WTC11 (cell line): ENCODE measurements around the gene TUBB2B. TPM values are rescaled to one million over a fixed set of nuclear protein-coding genes. Genes with fewer than 3 reads are reported as not detected.

Source experiments
- ATAC-seq: fragments of 200-7000 bp; cut with Tn5 transposase; 2 replicates; pipeline ENCODE4 v1.10.0; 2021; ENCODE audit warnings: mild to moderate bottlenecking, moderate library complexity
- CTCF ChIA-PET: fragments of 300-600 bp; sonication (Branson Sonifier 250); formaldehyde crosslinking; loops from one replicate; lab custom pipeline; 2021; ENCODE audit warnings: antibody characterized with exemption; lab: Charles Lee
- POLR2A ChIA-PET: fragments of 350-600 bp; sonication (Branson Sonifier 250); formaldehyde crosslinking; loops from one replicate; lab custom pipeline; 2021; ENCODE audit warnings: antibody characterized with exemption; lab: Charles Lee
- DNase-seq: peaks from one replicate; pipeline ENCODE4 v3.0.0; 2021; ENCODE audit warnings: low spot score
- H3K27ac Mint-ChIP-seq: 2 replicates; pipeline ENCODE4 v1.8.0; 2021; ENCODE audit warnings: mixed read lengths
- H3K27me3 Mint-ChIP-seq: 2 replicates; pipeline ENCODE4 v1.8.0; 2021; ENCODE audit warnings: low read depth, mild to moderate bottlenecking, moderate library complexity, mixed read lengths
- H3K36me3 Mint-ChIP-seq: 2 replicates; pipeline ENCODE4 v1.8.0; 2021; ENCODE audit warnings: mixed read lengths
- H3K4me1 Mint-ChIP-seq: 2 replicates; pipeline ENCODE4 v1.8.0; 2022; ENCODE audit warnings: mixed read lengths
- H3K4me3 Mint-ChIP-seq: 2 replicates; pipeline ENCODE4 v1.8.0; 2021; ENCODE audit warnings: mild to moderate bottlenecking, moderate library complexity, mixed read lengths
- H3K9me3 Mint-ChIP-seq: 2 replicates; pipeline ENCODE4 v1.8.0; 2021; ENCODE audit warnings: mixed read lengths
- ESRRA ChIP-seq: sonication (generic); formaldehyde crosslinking; IDR thresholded peaks from 2 replicates; pipeline ENCODE4 v1.8.1; 2022; ENCODE audit warnings: mild to moderate bottlenecking, missing genetic modification reagents, borderline replicate concordance
- FOXP1 ChIP-seq: sonication (generic); formaldehyde crosslinking; IDR thresholded peaks from 2 replicates; pipeline ENCODE4 v1.8.0; 2022; ENCODE audit warnings: missing genetic modification reagents, mild to moderate bottlenecking, moderate library complexity, borderline replicate concordance
- IRF2 ChIP-seq: sonication (generic); formaldehyde crosslinking; IDR thresholded peaks from 2 replicates; pipeline ENCODE4 v1.8.0; 2022; ENCODE audit warnings: low read depth, missing genetic modification reagents, borderline replicate concordance
- JUN ChIP-seq: sonication (generic); formaldehyde crosslinking; IDR thresholded peaks from 2 replicates; pipeline ENCODE4 v1.8.0; 2023; ENCODE audit warnings: mild to moderate bottlenecking, missing genetic modification reagents
- NR3C1 ChIP-seq: sonication (generic); formaldehyde crosslinking; conservative IDR thresholded peaks from 2 replicates; pipeline ENCODE4 v1.8.1; 2023; ENCODE audit warnings: low read depth, mild to moderate bottlenecking, missing genetic modification reagents
- TCF7 ChIP-seq: sonication (generic); formaldehyde crosslinking; IDR thresholded peaks from 2 replicates; pipeline ENCODE4 v1.8.0; 2022; ENCODE audit warnings: mild to moderate bottlenecking, low read depth, missing genetic modification reagents, moderate library complexity
- TEAD1 ChIP-seq: sonication (generic); formaldehyde crosslinking; IDR thresholded peaks from 2 replicates; pipeline ENCODE4 v1.8.0; 2022; ENCODE audit warnings: mild to moderate bottlenecking, missing genetic modification reagents
- ZBTB21 ChIP-seq: sonication (generic); formaldehyde crosslinking; IDR thresholded peaks from 2 replicates; pipeline ENCODE4 v1.8.1; 2023; ENCODE audit warnings: mild to moderate bottlenecking, missing genetic modification reagents, borderline replicate concordance
- ZNF219 ChIP-seq: sonication (generic); formaldehyde crosslinking; IDR thresholded peaks from 2 replicates; pipeline ENCODE4 v1.8.0; 2023; ENCODE audit warnings: missing genetic modification reagents, mild to moderate bottlenecking, borderline replicate concordance
- ZNF317 ChIP-seq: sonication (generic); formaldehyde crosslinking; IDR thresholded peaks from 2 replicates; pipeline ENCODE4 v1.8.1; 2023; ENCODE audit warnings: low read depth, mild to moderate bottlenecking, moderate library complexity, missing genetic modification reagents, borderline replicate concordance
- ZNF396 ChIP-seq: fragments of 250-450 bp; sonication (Bioruptor Pico); IDR thresholded peaks from 2 replicates; pipeline ENCODE4 v1.8.0; 2021; ENCODE audit warnings: mild to moderate bottlenecking, moderate library complexity, borderline replicate concordance
- ZNF416 ChIP-seq: fragments of 250-450 bp; sonication (Bioruptor Pico); IDR thresholded peaks from 2 replicates; pipeline ENCODE4 v1.9.0; 2021; ENCODE audit warnings: mild to moderate bottlenecking, inconsistent platforms
- ZNF532 ChIP-seq: fragments of 250-450 bp; sonication (Bioruptor Pico); IDR thresholded peaks from 2 replicates; pipeline ENCODE4 v1.9.0; 2021; ENCODE audit warnings: mild to moderate bottlenecking, borderline replicate concordance
- total RNA-seq: library from RNA; stranded (reverse); gene quantifications from 3 replicates; pipeline ENCODE4 v1.2.3, GENCODE V29; 2021
- TF ChIP-seq, protein P1 (sequence below): fragments of 200-600 bp; IDR thresholded peaks from 2 replicates; pipeline ENCODE4 v1.8.0; 2022; ENCODE audit warnings: antibody characterized with exemption
- TF ChIP-seq, protein P2 (sequence below): sonication (generic); formaldehyde crosslinking; IDR thresholded peaks from 2 replicates; pipeline ENCODE4 v1.8.1; 2022; ENCODE audit warnings: low read depth, missing genetic modification reagents, borderline replicate concordance
- TF ChIP-seq, protein P3 (sequence below): sonication (generic); formaldehyde crosslinking; conservative IDR thresholded peaks from 2 replicates; pipeline ENCODE4 v1.8.1; 2022; ENCODE audit warnings: mild to moderate bottlenecking, missing genetic modification reagents

Gene TUBB2B
- total RNA-seq, 1 experiment from 2014 or later, result 591 TPM

DNA sequence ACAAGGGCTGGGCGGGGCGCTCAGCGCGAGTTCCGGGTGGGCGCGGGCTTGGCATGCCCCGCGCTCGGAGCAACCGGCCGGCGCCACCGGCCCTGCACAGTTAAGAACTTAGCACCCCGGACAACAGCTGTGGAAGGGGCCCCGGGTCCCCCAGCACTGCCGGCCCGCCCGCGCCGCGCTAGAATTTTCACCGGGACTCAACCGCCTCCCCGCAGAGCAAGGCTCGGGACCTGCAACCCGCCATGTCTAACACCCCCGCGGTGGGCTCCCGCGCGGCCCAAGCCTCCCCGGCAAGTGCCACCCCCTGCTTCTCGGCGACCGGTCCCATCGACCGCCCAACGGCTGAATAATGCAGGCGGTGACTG, 26.1 kb upstream of the TUBB2B start (continued):
- TF ChIP-seq, protein P1, sequence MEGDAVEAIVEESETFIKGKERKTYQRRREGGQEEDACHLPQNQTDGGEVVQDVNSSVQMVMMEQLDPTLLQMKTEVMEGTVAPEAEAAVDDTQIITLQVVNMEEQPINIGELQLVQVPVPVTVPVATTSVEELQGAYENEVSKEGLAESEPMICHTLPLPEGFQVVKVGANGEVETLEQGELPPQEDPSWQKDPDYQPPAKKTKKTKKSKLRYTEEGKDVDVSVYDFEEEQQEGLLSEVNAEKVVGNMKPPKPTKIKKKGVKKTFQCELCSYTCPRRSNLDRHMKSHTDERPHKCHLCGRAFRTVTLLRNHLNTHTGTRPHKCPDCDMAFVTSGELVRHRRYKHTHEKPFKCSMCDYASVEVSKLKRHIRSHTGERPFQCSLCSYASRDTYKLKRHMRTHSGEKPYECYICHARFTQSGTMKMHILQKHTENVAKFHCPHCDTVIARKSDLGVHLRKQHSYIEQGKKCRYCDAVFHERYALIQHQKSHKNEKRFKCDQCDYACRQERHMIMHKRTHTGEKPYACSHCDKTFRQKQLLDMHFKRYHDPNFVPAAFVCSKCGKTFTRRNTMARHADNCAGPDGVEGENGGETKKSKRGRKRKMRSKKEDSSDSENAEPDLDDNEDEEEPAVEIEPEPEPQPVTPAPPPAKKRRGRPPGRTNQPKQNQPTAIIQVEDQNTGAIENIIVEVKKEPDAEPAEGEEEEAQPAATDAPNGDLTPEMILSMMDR, result no peak
- TF ChIP-seq TCF7 (no peak), JUN (CRISPR knock-in tag) (no peak), NR3C1 (CRISPR knock-in tag) (no peak), ZNF532 (CRISPR knock-in tag) (no peak), ZBTB21 (CRISPR knock-in tag) (no peak)
- TF ChIP-seq, protein P2, sequence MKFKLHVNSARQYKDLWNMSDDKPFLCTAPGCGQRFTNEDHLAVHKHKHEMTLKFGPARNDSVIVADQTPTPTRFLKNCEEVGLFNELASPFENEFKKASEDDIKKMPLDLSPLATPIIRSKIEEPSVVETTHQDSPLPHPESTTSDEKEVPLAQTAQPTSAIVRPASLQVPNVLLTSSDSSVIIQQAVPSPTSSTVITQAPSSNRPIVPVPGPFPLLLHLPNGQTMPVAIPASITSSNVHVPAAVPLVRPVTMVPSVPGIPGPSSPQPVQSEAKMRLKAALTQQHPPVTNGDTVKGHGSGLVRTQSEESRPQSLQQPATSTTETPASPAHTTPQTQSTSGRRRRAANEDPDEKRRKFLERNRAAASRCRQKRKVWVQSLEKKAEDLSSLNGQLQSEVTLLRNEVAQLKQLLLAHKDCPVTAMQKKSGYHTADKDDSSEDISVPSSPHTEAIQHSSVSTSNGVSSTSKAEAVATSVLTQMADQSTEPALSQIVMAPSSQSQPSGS (CRISPR knock-in tag), result no peak

GRCh38 chr6:3252861-3253596, 25.6 kb upstream of the TUBB2B start:
- ChIA-PET CTCF (interaction anchor here (2.0 to 3.1 kb wide), 2 partner anchors 23 to 127 kb away, joined by 24 to 65 read pairs; no protein-coding TSS in a partner anchor), POLR2A (no interaction called here)
- Mint-ChIP-seq H3K36me3 (peaks cover 17% of the 10 kb centered on the region), H3K27ac (no peak overlapping the region), H3K4me1 (peaks cover 30% of the 10 kb centered on the region), H3K9me3 (peaks cover 19% of the 10 kb centered on the region), H3K4me3 (no peak overlapping the region), H3K27me3 (peaks cover 21% of the 10 kb centered on the region)
- TF ChIP-seq ZNF219 (CRISPR knock-in tag) (no peak), ZNF416 (CRISPR knock-in tag) (no peak), ZNF317 (CRISPR knock-in tag) (no peak), TEAD1 (CRISPR knock-in tag) (no peak), ESRRA (CRISPR knock-in tag) (no peak), ZNF396 (no peak), IRF2 (no peak)
- TF ChIP-seq, protein P3, sequence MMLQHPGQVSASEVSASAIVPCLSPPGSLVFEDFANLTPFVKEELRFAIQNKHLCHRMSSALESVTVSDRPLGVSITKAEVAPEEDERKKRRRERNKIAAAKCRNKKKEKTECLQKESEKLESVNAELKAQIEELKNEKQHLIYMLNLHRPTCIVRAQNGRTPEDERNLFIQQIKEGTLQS, result no peak
- ATAC-seq (no peak), DNase-seq (no peak)

DNA sequence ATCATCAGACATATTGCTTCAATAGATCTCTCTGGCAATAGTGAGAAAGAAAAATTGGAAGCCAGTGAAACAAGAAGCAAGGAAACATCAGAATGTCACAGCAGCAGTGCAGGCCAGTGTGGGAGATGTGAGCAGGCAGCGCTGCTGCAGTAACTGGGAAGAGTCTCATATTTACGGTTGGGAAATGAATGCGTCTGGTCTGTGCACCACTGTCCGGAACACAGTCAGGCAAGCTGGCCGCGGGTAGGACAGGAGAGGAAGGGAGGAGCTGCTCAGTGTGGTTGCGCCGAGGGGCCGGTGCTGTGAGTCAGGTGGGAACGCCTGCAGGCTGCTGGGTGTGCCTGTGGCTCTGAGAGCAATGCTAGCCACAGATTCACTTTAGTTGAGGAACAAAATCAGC, 24.9 kb upstream of the TUBB2B start:
- POLR2A ChIA-PET, result interaction anchor here (1.5 kb wide), 1 partner anchor 90 kb away, joined by 3 read pairs; no protein-coding TSS in a partner anchor
- Mint-ChIP-seq H3K27me3 (peaks cover 21% of the 10 kb centered on the region), H3K4me1 (peaks cover 35% of the 10 kb centered on the region)

More for the DNA sequence above, 24.9 kb upstream of the TUBB2B start:
- Mint-ChIP-seq H3K4me3 (no peak overlapping the region), H3K36me3 (peaks cover 17% of the 10 kb centered on the region), H3K9me3 (peaks cover 19% of the 10 kb centered on the region), H3K27ac (peak overlapping the region; percentile 29; the same call in 1 of the 2 replicates)
- no peak for ATAC-seq
- no peak for DNase-seq
- TF ChIP-seq FOXP1 (CRISPR knock-in tag), result no peak
- TF ChIP-seq, all 79 proteins: peak for 0
- CTCF ChIA-PET, result interaction anchor here (0.8 to 3.4 kb wide), 16 partner anchors 9 to 597 kb away, joined by 3 to 66 read pairs (median 6); partner anchors contain the start of genes BPHL and FAM50B
